Neural cell (in vitro differentiated cells): ENCODE results near the gene STUM.

ENCODE experiments used
- EP300 ChIP-seq: fragments of 450-650 bp; conservative IDR thresholded peaks from 2 replicates; pipeline ENCODE4 v1.6.1; 2014; ENCODE audit warnings: antibody characterized with exemption, mild to moderate bottlenecking, moderate library complexity; ENCODE audit not compliant: poor library complexity, severe bottlenecking
- EZH2 ChIP-seq: fragments of 200-600, 300-800 bp; shearing (Covaris generic), sonication (generic); IDR thresholded peaks from 2 replicates; pipeline ENCODE4 v1.6.1; 2014; ENCODE audit warnings: antibody characterized with exemption, low read length, borderline replicate concordance, mild to moderate bottlenecking; ENCODE audit not compliant: insufficient read depth, poor library complexity, severe bottlenecking
- MXI1 ChIP-seq: fragments of 450-650 bp; conservative IDR thresholded peaks from 2 replicates; pipeline ENCODE4 v1.6.1; 2014; ENCODE audit warnings: antibody characterized with exemption, mild to moderate bottlenecking; ENCODE audit not compliant: poor library complexity, severe bottlenecking
- POLR2AphosphoS5 ChIP-seq: IDR thresholded peaks from 2 replicates; pipeline ENCODE4 v1.6.1; 2012
- TAF1 ChIP-seq: IDR thresholded peaks from 2 replicates; pipeline ENCODE4 v1.6.1; 2012; ENCODE audit warnings: low read depth
- TF ChIP-seq, protein P1 (sequence below): fragments of 450-650 bp; IDR thresholded peaks from 2 replicates; pipeline ENCODE4 v1.5.1; 2014; ENCODE audit warnings: antibody characterized with exemption, mild to moderate bottlenecking, moderate library complexity; ENCODE audit not compliant: poor library complexity, severe bottlenecking

DNA sequence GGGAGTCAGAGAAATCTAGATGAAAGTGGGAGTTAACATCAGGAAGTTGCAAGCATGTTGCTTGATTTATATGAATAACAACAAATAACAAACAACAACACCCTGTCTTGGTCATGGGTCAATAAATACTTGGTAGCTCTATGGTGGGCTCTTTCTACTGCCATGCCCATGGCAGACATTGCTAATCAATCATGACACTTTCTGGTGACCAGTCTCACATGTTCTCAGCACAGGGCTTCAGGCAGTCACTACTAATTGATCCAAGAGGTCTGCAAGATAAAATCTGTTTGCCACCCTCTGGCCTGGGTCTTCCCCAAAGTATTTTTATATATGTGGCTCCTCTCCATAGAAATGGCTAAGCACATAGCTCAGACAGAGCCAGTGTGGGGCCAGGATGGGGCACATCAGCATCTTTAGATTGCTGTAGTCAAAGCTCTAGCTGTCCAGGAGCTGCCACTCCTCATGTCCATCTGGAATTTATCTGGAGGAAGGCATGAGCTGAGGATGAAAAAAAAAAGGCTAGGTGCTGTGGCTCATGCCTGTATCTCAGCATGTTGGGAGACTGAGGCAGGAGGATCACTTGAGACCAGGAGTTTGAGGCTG lies 51.2 kb downstream of the STUM start:
- TF ChIP-seq, protein P1, sequence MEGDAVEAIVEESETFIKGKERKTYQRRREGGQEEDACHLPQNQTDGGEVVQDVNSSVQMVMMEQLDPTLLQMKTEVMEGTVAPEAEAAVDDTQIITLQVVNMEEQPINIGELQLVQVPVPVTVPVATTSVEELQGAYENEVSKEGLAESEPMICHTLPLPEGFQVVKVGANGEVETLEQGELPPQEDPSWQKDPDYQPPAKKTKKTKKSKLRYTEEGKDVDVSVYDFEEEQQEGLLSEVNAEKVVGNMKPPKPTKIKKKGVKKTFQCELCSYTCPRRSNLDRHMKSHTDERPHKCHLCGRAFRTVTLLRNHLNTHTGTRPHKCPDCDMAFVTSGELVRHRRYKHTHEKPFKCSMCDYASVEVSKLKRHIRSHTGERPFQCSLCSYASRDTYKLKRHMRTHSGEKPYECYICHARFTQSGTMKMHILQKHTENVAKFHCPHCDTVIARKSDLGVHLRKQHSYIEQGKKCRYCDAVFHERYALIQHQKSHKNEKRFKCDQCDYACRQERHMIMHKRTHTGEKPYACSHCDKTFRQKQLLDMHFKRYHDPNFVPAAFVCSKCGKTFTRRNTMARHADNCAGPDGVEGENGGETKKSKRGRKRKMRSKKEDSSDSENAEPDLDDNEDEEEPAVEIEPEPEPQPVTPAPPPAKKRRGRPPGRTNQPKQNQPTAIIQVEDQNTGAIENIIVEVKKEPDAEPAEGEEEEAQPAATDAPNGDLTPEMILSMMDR = no peak
- TF ChIP-seq TAF1 (no peak), EP300 (no peak), POLR2AphosphoS5 (no peak), MXI1 (no peak), EZH2 (no peak)
